ENCODE data around the gene CD2AP.
"Not testable (repeated sequence)": the region's sequence is repeated elsewhere in the genome, so short reads cannot be mapped to it uniquely, and the experiment has no call there.

The CD2AP gene

DNA sequence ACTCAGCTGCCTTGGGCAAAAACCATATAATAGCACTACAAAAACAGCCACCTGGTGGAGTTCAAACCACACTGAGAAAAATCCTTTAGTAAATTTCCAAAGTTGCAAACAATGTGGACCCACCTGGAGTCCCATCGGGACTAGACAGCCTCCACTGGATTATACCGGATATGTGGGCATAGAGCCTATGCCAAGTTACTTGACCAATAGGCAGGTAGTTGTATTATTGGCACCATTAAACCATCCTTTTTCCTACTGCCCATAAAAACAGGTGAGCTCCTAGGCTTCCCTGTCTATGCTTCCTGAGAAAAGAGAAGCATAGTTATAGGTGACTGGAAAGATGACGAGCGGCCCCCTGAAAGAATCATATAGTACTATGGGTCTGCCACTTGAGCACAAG lies 169.1 kb downstream of the CD2AP start:
- no peak for DNase-seq
- Mint-ChIP-seq H3K4me3 (no peak overlapping the region), H3K9me3 (no peaks in the 10 kb centered on the region), H3K36me3 (ENCODE audit: low read depth) (no peaks in the 10 kb centered on the region), H3K4me1 (ENCODE audit: low read depth) (no peaks in the 10 kb centered on the region), H3K27ac (no peak overlapping the region), H3K27me3 (peaks cover 4% of the 10 kb centered on the region)

DNA sequence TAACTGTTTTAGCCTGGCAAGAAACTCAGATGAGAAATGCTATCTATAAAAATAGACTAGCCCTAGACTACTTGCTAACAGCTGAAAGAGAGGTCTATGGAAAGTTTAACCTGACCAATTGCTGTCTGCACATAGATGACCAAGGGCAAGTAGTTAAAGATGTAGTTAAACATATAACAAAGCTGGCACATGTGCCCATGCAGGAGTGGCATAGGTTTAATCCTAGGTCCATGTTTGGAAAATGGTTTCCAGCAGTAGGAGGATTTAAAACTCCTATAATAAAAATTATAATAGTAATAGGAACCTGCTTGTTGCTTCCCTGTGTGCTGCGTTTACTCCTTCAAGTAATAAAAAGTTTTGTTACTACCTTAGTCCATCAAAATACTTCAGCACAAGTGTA lies 169.6 kb downstream of the CD2AP start:
- H3K27ac Mint-ChIP-seq: no peak overlapping the region
- no peaks in the 10 kb centered on the region for H3K36me3 Mint-ChIP-seq (ENCODE audit: low read depth)
- H3K4me3 Mint-ChIP-seq: no peak overlapping the region
- no peaks in the 10 kb centered on the region for H3K27me3 Mint-ChIP-seq
- H3K9me3 Mint-ChIP-seq: no peaks in the 10 kb centered on the region
- H3K4me1 Mint-ChIP-seq (ENCODE audit: low read depth): no peaks in the 10 kb centered on the region
- DNase-seq: no peak

DNA sequence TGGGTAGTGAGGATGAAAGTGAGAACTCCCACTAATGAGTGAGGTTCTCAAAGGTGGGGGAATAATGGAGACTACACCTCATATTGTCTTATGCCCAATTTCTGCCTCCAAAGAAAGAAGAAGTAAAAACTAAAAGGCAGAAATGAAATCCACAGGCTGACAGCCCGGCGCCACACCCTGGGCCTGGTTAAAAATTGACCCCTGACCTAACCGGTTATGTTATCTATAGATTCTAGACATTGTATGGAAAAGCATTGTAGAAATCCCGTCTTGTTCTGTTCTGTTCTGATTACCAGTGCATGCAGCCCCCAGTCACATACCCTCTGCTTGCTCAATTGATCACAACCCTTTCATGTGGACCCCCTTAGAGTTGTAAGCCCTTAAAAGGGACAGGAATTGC lies 170.0 kb downstream of the CD2AP start:
- H3K27me3 Mint-ChIP-seq; H3K4me1 Mint-ChIP-seq (ENCODE audit: low read depth); H3K4me3 Mint-ChIP-seq; DNase-seq; H3K27ac Mint-ChIP-seq; H3K36me3 Mint-ChIP-seq (ENCODE audit: low read depth); H3K9me3 Mint-ChIP-seq: not testable (repeated sequence)

DNA sequence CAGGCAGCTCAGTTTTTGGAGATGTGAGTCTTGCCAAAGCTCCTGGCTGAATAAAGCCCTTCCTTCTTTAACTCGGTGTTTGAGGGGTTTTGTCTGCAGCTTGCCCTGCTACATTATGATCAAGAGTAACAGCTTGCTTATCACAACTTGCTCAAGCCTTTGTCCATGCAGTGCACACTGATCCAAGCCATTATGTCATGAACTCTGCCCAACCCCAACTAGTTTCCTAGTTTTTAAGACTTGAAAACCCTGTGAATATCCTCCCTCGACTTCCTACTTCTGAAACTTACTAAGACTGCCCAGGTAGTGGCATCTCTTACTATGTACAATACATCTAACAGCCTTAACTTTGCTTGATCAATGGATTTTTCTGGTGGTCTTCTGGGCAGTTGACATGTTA lies 170.4 kb downstream of the CD2AP start:
- Mint-ChIP-seq H3K36me3 (ENCODE audit: low read depth) (no peaks in the 10 kb centered on the region), H3K9me3 (no peaks in the 10 kb centered on the region), H3K4me1 (ENCODE audit: low read depth) (no peaks in the 10 kb centered on the region), H3K27me3 (no peaks in the 10 kb centered on the region), H3K4me3 (no peak overlapping the region), H3K27ac (no peak overlapping the region)
- no peak for DNase-seq

DNA sequence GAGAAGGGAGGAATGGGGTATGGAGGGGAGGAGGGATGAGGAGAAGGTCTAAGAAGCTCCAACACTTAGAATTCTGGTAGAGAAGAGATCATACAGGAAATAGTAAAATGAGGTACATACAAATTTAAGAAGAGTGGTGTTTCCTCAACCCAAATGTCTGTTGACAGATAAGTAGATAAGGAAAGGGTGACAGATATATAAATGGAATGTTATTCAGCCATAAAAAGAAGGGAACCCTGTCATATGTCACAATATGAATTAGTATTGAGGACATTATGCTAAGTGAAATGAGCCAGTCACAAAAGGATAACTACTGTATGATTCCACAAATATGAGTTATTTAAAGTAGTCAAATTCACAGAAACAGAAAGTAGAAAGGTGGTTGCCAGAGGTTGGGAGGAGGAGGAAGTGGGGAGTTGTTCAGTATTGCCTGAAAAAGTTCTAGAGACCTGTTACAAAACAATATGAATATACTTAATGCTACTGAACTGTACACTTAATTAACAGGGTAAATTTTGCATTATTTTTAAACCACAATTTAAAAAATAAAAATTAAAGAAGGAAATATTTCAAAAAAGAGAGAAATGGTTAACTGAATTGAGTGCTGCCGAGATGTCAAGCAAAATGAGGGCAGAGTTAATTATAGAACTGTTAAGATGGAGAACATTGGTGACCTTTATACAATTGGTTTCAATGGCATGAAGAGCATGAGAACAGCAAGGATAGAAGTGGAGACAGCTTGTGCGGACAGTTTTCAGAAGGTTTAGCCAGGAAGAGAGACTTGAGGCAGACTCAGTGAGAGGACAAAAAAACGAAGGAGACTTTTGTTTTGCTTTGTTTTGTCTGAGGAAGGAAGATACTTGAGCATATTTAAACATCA lies 173.2 kb downstream of the CD2AP start:
- no peak overlapping the region for H3K27ac Mint-ChIP-seq

DNA sequence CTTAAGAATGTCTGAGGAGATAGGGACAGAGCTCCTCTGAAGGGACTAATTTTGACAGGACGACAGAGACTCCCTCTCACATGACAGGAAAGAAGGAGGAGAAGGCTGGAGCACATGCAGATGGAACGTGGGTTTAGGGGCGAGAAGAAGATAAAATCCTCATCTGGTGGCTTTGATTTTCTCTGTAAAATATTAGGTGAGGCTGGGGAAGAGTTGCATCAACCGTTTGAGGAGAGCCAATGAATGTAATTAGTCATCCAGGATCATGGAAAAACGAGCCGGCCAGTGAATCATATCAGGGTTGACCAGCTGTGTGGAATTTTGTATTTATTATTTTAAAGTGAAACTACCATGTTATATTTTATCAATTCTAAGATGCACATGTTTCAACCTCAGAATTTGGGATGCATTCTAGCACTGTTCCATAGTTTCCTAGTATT lies 173.9 kb downstream of the CD2AP start:
- Mint-ChIP-seq H3K27ac (no peak overlapping the region), H3K4me3 (no peak overlapping the region), H3K4me1 (ENCODE audit: low read depth) (peaks cover 7% of the 10 kb centered on the region), H3K9me3 (no peaks in the 10 kb centered on the region), H3K36me3 (ENCODE audit: low read depth) (no peaks in the 10 kb centered on the region), H3K27me3 (peaks cover 3% of the 10 kb centered on the region)
- no peak for DNase-seq

More for the DNA sequence above, 173.2 kb downstream of the CD2AP start:
- Mint-ChIP-seq H3K4me3 (no peak overlapping the region), H3K27me3 (no peaks in the 10 kb centered on the region), H3K4me1 (ENCODE audit: low read depth) (no peaks in the 10 kb centered on the region), H3K36me3 (ENCODE audit: low read depth) (no peaks in the 10 kb centered on the region), H3K9me3 (no peaks in the 10 kb centered on the region)
- DNase-seq: no peak

DNA sequence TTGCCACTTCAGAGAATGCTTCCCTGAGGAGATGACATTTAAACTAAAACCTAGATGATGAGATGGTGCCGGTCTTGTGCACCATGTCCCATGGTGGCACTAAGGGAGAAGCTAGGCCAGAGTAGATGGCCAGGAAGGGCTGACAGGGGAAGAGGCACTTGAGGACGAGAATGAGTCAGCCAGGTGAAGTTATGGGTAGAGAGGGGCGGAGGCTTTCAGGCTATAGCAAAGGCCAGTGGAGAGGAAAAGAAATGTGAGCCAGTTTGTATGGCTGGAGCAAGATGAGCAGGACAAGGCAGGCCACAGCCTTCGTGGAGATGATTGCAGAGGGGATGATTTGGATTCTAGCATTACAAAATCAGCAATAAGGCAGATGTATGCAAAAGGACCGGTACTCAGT lies 176.1 kb downstream of the CD2AP start:
- Mint-ChIP-seq H3K27ac (no peak overlapping the region), H3K27me3 (peaks cover 3% of the 10 kb centered on the region), H3K4me1 (ENCODE audit: low read depth) (peaks cover 7% of the 10 kb centered on the region), H3K9me3 (no peaks in the 10 kb centered on the region), H3K36me3 (ENCODE audit: low read depth) (no peaks in the 10 kb centered on the region), H3K4me3 (no peak overlapping the region)
- no peak for DNase-seq

DNA sequence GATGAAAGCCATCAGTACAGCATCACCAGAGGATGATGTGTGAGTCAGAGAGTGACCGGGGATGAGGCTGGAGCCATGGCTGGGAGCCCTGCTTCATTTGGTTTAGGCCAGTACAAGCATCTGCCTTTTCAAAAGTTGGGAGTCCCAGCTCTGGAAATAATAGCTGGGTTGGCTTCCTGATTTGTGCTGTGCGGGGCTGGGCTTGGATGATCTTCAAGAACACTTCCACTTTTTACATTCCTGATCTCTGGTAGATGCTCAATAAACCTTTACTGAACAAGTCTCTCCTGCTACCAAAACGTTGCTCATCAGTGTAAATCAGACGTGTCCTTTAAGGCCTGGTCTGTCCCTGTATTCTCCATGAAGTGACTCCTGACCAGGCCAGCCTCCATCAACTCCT lies 176.7 kb downstream of the CD2AP start:
- no peaks in the 10 kb centered on the region for H3K9me3 Mint-ChIP-seq
- no peak overlapping the region for H3K4me3 Mint-ChIP-seq
- no peaks in the 10 kb centered on the region for H3K36me3 Mint-ChIP-seq (ENCODE audit: low read depth)
- no peak for DNase-seq
- H3K4me1 Mint-ChIP-seq (ENCODE audit: low read depth): peaks cover 7% of the 10 kb centered on the region
- no peak overlapping the region for H3K27ac Mint-ChIP-seq
- peaks cover 3% of the 10 kb centered on the region for H3K27me3 Mint-ChIP-seq

DNA sequence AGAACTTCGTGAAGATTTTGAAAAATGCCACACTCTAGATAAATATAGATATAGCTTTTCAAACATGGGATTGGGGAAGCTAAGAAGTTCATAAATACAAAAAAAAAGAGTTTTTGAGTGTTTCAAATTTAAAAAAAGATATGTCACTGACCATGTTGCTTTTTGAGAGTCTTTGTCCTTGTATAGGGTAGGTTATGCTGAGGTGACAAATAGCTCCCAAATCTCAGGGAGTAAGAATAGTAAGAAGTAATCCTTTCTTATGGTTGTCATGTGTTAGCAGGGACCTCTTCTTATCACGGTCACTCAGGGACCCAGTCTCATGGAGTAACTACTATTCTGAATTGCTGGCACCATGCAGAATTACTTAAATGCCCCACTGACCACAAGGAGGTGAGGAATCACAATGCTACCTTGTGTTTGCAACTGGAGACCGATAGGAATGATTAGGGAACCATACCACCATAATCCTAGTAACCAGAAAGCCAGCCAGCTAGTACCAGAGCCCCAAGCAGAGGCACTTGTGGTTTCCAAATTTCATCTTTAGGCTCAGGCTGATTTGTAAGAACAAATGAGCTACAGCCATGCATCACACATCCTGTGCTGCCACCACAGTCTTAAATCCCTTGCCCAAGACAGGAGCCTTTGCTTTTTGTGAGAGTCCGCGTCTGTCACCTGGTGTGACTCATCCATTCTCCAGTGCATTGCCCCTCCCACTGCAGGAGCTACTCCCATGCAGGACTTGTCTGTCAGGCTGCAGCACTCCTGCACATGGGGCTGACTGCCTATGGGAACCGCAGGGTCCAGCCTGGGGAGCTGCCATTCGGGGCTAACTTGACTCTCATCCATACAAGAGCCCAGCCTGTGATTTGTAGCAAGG lies 178.4 kb downstream of the CD2AP start:
- no peaks in the 10 kb centered on the region for H3K36me3 Mint-ChIP-seq (ENCODE audit: low read depth)
- peaks cover 7% of the 10 kb centered on the region for H3K27me3 Mint-ChIP-seq
- H3K9me3 Mint-ChIP-seq: no peaks in the 10 kb centered on the region
- H3K27ac Mint-ChIP-seq: no peak overlapping the region
- DNase-seq: peak; percentile 41
- no peak overlapping the region for H3K4me3 Mint-ChIP-seq
- H3K4me1 Mint-ChIP-seq (ENCODE audit: low read depth): peaks cover 7% of the 10 kb centered on the region

DNA sequence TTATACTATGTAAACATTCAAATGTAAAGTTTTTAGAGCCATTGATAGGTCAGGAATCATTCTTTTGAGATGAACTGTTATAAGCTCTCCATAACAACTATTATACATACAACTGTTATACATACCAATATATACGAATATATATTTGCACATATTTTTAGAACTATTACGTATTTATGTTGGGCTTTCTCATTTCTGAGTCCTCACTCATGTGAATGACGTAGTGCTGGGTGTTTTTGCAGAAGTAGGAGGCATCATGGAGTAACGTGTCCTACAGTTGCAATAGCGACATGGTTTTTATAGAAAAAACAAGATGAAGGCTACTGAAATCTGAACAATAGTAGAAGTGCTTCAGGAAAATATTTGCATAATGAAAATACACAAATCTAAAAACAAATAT lies 184.4 kb downstream of the CD2AP start:
- H3K4me1 Mint-ChIP-seq (ENCODE audit: low read depth): no peaks in the 10 kb centered on the region
- no peak overlapping the region for H3K27ac Mint-ChIP-seq
- H3K9me3 Mint-ChIP-seq: no peaks in the 10 kb centered on the region
- peaks cover 19% of the 10 kb centered on the region for H3K27me3 Mint-ChIP-seq
- no peaks in the 10 kb centered on the region for H3K36me3 Mint-ChIP-seq (ENCODE audit: low read depth)
- DNase-seq: no peak
- H3K4me3 Mint-ChIP-seq: no peak overlapping the region

DNA sequence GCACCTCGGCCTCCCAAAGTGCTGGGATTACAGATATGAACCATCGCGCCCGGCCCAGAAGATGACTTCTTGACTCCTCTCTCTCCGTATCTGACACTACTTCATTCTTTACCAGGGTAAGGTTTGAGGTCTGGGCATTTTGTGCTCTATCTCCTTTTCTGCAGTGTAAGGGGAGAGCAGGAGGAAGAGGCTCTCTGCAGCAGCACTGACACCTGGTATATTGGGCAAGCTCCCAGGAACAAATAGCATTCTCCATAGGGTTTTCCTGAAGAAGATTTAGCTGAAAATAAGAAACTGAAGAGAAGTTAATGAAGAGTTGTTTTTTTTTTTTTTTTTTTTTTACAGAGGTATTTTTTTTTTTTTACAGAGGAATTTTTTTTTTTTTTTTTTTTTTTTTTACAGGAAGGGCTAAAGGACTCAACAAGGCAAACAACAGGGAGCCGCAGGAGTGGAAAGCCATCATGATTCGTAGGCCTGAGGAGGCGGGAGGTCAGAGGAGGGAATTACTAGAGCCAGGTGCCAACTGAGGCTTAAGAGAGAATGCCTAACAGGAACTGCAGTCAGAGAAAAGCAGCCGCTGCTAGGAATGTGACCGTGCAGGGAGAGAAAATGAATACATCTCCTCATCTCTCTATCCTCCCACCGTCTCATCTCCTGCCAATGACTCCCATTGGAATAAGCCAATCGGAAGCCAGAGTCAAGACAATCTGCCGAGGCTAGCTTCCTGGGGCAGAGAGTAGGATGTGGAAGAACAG lies 186.1 kb downstream of the CD2AP start:
- no peaks in the 10 kb centered on the region for H3K9me3 Mint-ChIP-seq
- H3K27ac Mint-ChIP-seq: no peak overlapping the region
- DNase-seq: no peak
- H3K36me3 Mint-ChIP-seq (ENCODE audit: low read depth): no peaks in the 10 kb centered on the region
- H3K4me1 Mint-ChIP-seq (ENCODE audit: low read depth): no peaks in the 10 kb centered on the region
- H3K27me3 Mint-ChIP-seq: peaks cover 35% of the 10 kb centered on the region
- H3K4me3 Mint-ChIP-seq: no peak overlapping the region

DNA sequence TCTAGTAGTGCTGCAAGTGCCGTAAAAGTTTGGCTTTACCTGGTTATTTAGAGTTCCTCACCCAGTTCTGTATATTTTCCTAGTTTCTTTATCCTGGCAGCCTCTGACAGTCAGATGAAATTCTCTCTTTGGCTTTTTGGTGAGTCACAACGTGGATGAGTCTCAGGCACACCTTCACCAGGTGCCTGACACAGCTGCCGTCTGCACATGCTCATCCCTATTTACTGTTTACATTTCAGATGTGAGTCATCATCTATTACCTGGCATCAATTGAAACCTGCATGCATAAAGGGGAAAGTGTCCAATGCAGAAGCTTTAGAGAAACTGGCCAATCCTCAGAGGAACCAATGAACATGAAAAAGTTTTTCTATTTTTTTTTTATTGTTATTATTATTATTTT lies 187.5 kb downstream of the CD2AP start:
- H3K4me1 Mint-ChIP-seq (ENCODE audit: low read depth): no peaks in the 10 kb centered on the region
- no peaks in the 10 kb centered on the region for H3K36me3 Mint-ChIP-seq (ENCODE audit: low read depth)
- no peak for DNase-seq
- peaks cover 45% of the 10 kb centered on the region for H3K27me3 Mint-ChIP-seq
- H3K4me3 Mint-ChIP-seq: no peak overlapping the region
- H3K9me3 Mint-ChIP-seq: no peaks in the 10 kb centered on the region
- H3K27ac Mint-ChIP-seq: no peak overlapping the region

DNA sequence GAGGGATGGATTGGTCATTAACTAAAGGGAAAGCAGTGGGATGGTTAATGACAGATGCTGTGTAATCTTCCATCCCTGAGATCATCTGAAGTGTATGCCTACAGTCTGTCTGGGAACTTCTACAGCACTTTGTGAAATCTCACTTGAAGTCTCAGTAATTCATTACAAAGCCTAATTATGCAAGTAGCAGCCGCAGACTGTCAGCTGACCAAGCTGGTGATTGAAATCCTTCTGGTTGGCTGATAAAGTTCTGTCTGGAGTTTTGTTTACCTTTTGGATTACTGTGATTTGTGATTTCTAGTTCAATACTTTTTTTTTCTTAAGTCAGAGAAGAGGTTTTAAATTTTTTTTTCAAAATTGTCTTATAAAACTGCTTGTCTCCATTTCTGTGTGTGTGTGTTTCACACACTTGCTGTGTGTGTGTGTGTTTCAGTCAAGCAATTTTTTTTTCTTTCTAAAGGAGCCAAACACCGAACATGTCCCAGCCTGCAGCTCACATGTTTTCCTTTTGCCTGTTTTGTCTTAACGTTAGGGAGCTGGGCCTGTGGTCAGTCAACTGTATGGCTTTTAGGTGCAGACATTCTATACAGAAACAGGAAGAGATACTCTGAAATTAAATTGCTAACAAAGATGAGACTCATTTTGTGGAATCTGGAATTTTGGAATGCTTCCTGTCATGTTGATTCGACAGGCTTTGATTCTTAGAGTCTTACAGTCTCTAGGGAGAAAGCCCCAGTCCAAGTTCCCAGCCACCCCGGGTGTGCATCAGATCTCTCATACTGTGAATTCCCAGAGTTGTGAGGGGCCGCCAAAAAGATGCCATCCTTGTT lies 192.3 kb downstream of the CD2AP start:
- H3K27me3 Mint-ChIP-seq: peaks cover 62% of the 10 kb centered on the region
- H3K36me3 Mint-ChIP-seq (ENCODE audit: low read depth): no peaks in the 10 kb centered on the region
- no peak for DNase-seq
- no peak overlapping the region for H3K4me3 Mint-ChIP-seq
- H3K27ac Mint-ChIP-seq: no peak overlapping the region
- H3K4me1 Mint-ChIP-seq (ENCODE audit: low read depth): no peaks in the 10 kb centered on the region
- no peaks in the 10 kb centered on the region for H3K9me3 Mint-ChIP-seq

DNA sequence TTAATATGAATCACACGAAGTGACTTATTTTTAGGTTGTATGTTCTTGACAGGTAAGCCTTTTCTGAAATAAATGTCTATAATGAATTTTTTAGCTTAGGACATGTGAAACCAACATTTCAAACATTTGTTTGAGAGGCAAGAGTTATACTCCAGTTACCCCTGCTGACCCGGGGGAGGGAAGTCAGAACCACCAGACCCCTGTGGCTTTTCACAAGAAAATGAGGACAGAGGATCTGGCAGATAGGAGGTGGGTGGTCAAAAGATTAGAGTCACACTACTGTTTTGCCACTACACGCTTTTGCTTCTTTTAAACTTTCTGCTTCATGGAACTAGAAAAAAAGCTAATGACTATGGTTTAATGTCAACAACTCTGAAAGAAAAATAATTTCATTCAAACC lies 193.3 kb downstream of the CD2AP start:
- no peak for DNase-seq
- Mint-ChIP-seq H3K36me3 (ENCODE audit: low read depth) (no peaks in the 10 kb centered on the region), H3K4me1 (ENCODE audit: low read depth) (no peaks in the 10 kb centered on the region), H3K27me3 (peaks cover 59% of the 10 kb centered on the region), H3K9me3 (no peaks in the 10 kb centered on the region), H3K27ac (no peak overlapping the region), H3K4me3 (no peak overlapping the region)
